ENCODE results near the gene FRMD4B.

- TF ChIP-seq EZH2 (IDR thresholded peaks at IDR 0.05) (no peak), CTCF (IDR thresholded peaks at IDR 0.05) (no peak), EZH2phosphoT487 (IDR thresholded peaks at IDR 0.05) (no peak)
These were observed 6.5 kb upstream of the FRMD4B start for GRCh38 chr3:69392415-69392814.

All from neural progenitor cell (in vitro differentiated cells).